ENCODE data around the gene SLC4A3.

The SLC4A3 gene

GRCh38 chr2:219642069-219642454 lies 14.6 kb downstream of the SLC4A3 start:
- H3K27ac ChIP-seq (ENCODE audit: low read length): no peak overlapping the region
- TF ChIP-seq, protein P1, sequence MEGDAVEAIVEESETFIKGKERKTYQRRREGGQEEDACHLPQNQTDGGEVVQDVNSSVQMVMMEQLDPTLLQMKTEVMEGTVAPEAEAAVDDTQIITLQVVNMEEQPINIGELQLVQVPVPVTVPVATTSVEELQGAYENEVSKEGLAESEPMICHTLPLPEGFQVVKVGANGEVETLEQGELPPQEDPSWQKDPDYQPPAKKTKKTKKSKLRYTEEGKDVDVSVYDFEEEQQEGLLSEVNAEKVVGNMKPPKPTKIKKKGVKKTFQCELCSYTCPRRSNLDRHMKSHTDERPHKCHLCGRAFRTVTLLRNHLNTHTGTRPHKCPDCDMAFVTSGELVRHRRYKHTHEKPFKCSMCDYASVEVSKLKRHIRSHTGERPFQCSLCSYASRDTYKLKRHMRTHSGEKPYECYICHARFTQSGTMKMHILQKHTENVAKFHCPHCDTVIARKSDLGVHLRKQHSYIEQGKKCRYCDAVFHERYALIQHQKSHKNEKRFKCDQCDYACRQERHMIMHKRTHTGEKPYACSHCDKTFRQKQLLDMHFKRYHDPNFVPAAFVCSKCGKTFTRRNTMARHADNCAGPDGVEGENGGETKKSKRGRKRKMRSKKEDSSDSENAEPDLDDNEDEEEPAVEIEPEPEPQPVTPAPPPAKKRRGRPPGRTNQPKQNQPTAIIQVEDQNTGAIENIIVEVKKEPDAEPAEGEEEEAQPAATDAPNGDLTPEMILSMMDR (IDR thresholded peaks at IDR 0.05; ENCODE audit: low read depth, low read length): no peak
- TF ChIP-seq EZH2phosphoT487 (IDR thresholded peaks at IDR 0.05; ENCODE audit: low read depth): no peak
- H2AFZ ChIP-seq (ENCODE audit: low read depth, low read length): no peak overlapping the region
- no peak overlapping the region for H3K9ac ChIP-seq (ENCODE audit: low read length)
- H3K36me3 ChIP-seq (replicated peaks; ENCODE audit: low read depth, low read length): no peaks in the 10 kb centered on the region
- H3K4me2 ChIP-seq (ENCODE audit: low read length): peak overlapping the region; percentile 30
- no peak overlapping the region for H3K4me3 ChIP-seq (ENCODE audit: low read length)
- no peaks in the 10 kb centered on the region for H4K20me1 ChIP-seq (ENCODE audit: insufficient read depth, low read length)
- H3K79me2 ChIP-seq (ENCODE audit: low read length): no peaks in the 10 kb centered on the region
- H3K4me1 ChIP-seq (ENCODE audit: low read length): peaks cover 23% of the 10 kb centered on the region
- H3K27me3 ChIP-seq (ENCODE audit: low read depth, low read length): peaks cover 1% of the 10 kb centered on the region; the same call in 1 of the 2 replicates
- H3K9me3 ChIP-seq (ENCODE audit: insufficient read depth, low read length): no peaks in the 10 kb centered on the region

DNA sequence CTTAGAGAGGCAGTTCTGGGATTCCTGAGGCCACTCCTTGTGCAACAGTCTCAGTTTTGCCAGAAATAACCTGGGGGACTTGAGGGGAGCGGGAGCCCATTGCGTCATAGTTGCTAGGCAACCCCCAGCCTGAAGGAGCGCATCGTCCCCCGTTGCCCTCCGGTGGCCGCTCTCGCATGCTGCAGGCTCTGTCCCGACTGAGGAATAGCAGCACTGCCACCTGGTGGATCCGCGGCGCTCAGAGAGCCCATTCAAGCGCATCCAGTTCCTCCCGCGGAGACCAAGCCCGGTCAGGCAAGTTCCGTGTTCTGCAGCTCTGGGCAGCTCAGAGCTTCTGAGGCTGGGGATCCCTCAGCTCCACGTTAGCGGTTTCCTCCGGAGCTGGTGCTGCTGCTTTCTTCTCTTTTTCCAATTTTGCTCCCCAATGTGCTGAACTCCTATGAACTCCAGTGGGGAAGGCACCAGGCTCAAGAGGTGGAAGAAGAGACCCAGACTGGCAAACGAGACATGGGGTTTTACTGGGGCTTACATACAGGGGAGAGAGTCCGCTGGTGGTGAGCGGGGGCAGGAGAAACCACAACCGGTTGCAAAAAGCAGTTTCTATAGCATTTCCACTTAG lies 15.1 kb downstream of the SLC4A3 start:
- TF ChIP-seq, protein P1 (IDR thresholded peaks at IDR 0.05; ENCODE audit: low read depth, low read length): peak; percentile 93
- TF ChIP-seq EZH2phosphoT487 (IDR thresholded peaks at IDR 0.05; ENCODE audit: low read depth): no peak
- peaks cover 23% of the 10 kb centered on the region for H3K4me1 ChIP-seq (ENCODE audit: low read length)
- H3K9ac ChIP-seq (ENCODE audit: low read length): peak overlapping the region; percentile 45; the same call in 1 of the 2 replicates
- no peaks in the 10 kb centered on the region for H4K20me1 ChIP-seq (ENCODE audit: insufficient read depth, low read length)
- no peaks in the 10 kb centered on the region for H3K79me2 ChIP-seq (ENCODE audit: low read length)
- H3K27me3 ChIP-seq (ENCODE audit: low read depth, low read length): no peaks in the 10 kb centered on the region
- H3K9me3 ChIP-seq (ENCODE audit: insufficient read depth, low read length): no peaks in the 10 kb centered on the region
- peak overlapping the region; percentile 83 for H2AFZ ChIP-seq (ENCODE audit: low read depth, low read length)
- peak overlapping the region; percentile 70 for H3K4me2 ChIP-seq (ENCODE audit: low read length)
- H3K27ac ChIP-seq (ENCODE audit: low read length): no peak overlapping the region
- H3K4me3 ChIP-seq (ENCODE audit: low read length): peak overlapping the region; percentile 63
- H3K36me3 ChIP-seq (replicated peaks; ENCODE audit: low read depth, low read length): no peaks in the 10 kb centered on the region

- Histone ChIP-seq H3K9me3 (ENCODE audit: insufficient read depth, low read length) (no peaks in the 10 kb centered on the region), H3K27me3 (ENCODE audit: low read depth, low read length) (no peaks in the 10 kb centered on the region), H3K9ac (ENCODE audit: low read length) (peak overlapping the region; percentile 45; the same call in 1 of the 2 replicates), H2AFZ (ENCODE audit: low read depth, low read length) (peak overlapping the region; percentile 83), H3K27ac (ENCODE audit: low read length) (no peak overlapping the region), H3K4me2 (ENCODE audit: low read length) (peak overlapping the region; percentile 70), H3K79me2 (ENCODE audit: low read length) (no peaks in the 10 kb centered on the region), H3K4me1 (ENCODE audit: low read length) (peaks cover 23% of the 10 kb centered on the region), H4K20me1 (ENCODE audit: insufficient read depth, low read length) (no peaks in the 10 kb centered on the region), H3K36me3 (replicated peaks; ENCODE audit: low read depth, low read length) (no peaks in the 10 kb centered on the region), H3K4me3 (ENCODE audit: low read length) (peak overlapping the region; percentile 63)
- no peak for TF ChIP-seq EZH2phosphoT487 (IDR thresholded peaks at IDR 0.05; ENCODE audit: low read depth)
- TF ChIP-seq, protein P1 (IDR thresholded peaks at IDR 0.05; ENCODE audit: low read depth, low read length): no peak
These were observed 15.6 kb downstream of the SLC4A3 start for GRCh38 chr2:219643084-219643473.

DNA sequence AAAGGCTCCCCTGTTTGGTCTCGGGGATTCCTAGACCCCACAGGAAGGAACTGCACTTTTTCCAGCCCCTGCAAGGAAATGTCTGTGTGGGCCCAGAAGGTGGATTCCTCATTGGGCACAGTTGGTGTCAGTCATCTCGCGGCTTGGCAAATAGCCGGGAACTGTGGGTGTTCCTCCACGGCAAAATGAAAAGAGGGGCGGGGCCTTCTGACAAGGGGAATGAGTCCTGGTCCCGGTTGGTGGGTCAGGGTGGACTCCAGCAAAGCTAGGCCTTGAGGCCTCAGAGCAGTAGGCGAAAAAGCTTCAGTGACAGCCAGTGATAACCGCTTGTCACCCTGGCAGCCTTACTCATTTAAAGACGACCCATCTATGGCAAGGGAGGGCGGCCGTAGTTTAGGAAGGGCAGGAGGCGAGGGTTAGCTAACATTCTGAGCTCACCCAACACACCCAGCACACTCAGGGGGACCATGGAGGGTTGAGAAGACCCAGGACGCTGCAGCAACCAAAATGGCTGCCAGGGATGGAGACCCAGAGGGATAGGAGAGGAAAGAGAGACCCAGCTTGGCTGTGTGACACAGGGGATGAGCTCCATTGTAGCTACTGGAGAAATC lies 16.5 kb downstream of the SLC4A3 start:
- Histone ChIP-seq H3K9me3 (ENCODE audit: insufficient read depth, low read length) (no peaks in the 10 kb centered on the region), H3K27ac (ENCODE audit: low read length) (no peak overlapping the region), H3K79me2 (ENCODE audit: low read length) (no peaks in the 10 kb centered on the region), H3K4me2 (ENCODE audit: low read length) (no peak overlapping the region), H3K36me3 (replicated peaks; ENCODE audit: low read depth, low read length) (no peaks in the 10 kb centered on the region), H2AFZ (ENCODE audit: low read depth, low read length) (no peak overlapping the region), H3K4me3 (ENCODE audit: low read length) (no peak overlapping the region), H3K9ac (ENCODE audit: low read length) (no peak overlapping the region), H3K27me3 (ENCODE audit: low read depth, low read length) (no peaks in the 10 kb centered on the region), H4K20me1 (ENCODE audit: insufficient read depth, low read length) (no peaks in the 10 kb centered on the region), H3K4me1 (ENCODE audit: low read length) (peaks cover 15% of the 10 kb centered on the region)
- TF ChIP-seq, protein P1 (IDR thresholded peaks at IDR 0.05; ENCODE audit: low read depth, low read length): no peak
- TF ChIP-seq EZH2phosphoT487 (IDR thresholded peaks at IDR 0.05; ENCODE audit: low read depth): no peak

Measured in OCI-LY3 (cell line).